C4-2B (cell line): ENCODE measurements around the gene RAI2.
A peak's percentile ranks its signal among the peaks of the same experiment; 100 is the strongest.

ENCODE experiments used
- ZFX ChIP-seq: fragments of 450-650 bp; IDR thresholded peaks from 2 replicates; pipeline ENCODE4 v1.6.1; 2017
- TF ChIP-seq, protein P1 (sequence below): fragments of 450-650 bp; conservative IDR thresholded peaks from 2 replicates; pipeline ENCODE4 v1.5.1; 2017; ENCODE audit warnings: mild to moderate bottlenecking

- TF ChIP-seq, protein P1, sequence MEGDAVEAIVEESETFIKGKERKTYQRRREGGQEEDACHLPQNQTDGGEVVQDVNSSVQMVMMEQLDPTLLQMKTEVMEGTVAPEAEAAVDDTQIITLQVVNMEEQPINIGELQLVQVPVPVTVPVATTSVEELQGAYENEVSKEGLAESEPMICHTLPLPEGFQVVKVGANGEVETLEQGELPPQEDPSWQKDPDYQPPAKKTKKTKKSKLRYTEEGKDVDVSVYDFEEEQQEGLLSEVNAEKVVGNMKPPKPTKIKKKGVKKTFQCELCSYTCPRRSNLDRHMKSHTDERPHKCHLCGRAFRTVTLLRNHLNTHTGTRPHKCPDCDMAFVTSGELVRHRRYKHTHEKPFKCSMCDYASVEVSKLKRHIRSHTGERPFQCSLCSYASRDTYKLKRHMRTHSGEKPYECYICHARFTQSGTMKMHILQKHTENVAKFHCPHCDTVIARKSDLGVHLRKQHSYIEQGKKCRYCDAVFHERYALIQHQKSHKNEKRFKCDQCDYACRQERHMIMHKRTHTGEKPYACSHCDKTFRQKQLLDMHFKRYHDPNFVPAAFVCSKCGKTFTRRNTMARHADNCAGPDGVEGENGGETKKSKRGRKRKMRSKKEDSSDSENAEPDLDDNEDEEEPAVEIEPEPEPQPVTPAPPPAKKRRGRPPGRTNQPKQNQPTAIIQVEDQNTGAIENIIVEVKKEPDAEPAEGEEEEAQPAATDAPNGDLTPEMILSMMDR, result peak; percentile 70
- TF ChIP-seq ZFX, result no peak
Observed at GRCh38 chrX:17812763-17813162, 48.3 kb downstream of the RAI2 start.
